Endodermal cell (in vitro differentiated cells): ENCODE data around the gene SPRR4. TPM values are rescaled to one million over a fixed set of nuclear protein-coding genes. Genes with fewer than 3 reads are reported as not detected.

Experiments
- DNase-seq: peaks from one replicate; pipeline ENCODE4 v3.0.0-alpha.2; 2017
- H3K27ac ChIP-seq: 2 replicates; pipeline ENCODE4 v1.5.1; 2013; ENCODE audit warnings: mild to moderate bottlenecking, low read depth, low read length, moderate library complexity
- H3K27me3 ChIP-seq: 2 replicates; pipeline ENCODE4 v1.6.1; 2013; ENCODE audit warnings: mild to moderate bottlenecking, low read length, moderate library complexity; ENCODE audit not compliant: insufficient read depth, control insufficient read depth, poor library complexity, severe bottlenecking
- H3K36me3 ChIP-seq: 2 replicates; pipeline ENCODE4 v1.7.0; 2013; ENCODE audit warnings: mild to moderate bottlenecking, low read length, moderate library complexity; ENCODE audit not compliant: control insufficient read depth, insufficient read depth
- H3K4me1 ChIP-seq: one replicate; pipeline ENCODE4 v1.7.0; 2013; ENCODE audit warnings: low read length; ENCODE audit not compliant: control insufficient read depth, insufficient read depth
- H3K4me3 ChIP-seq: 2 replicates; pipeline ENCODE4 v1.5.1; 2013; ENCODE audit warnings: mild to moderate bottlenecking, low read length, moderate library complexity
- H3K9ac ChIP-seq: 2 replicates; pipeline ENCODE4 v1.6.1; 2013; ENCODE audit warnings: mild to moderate bottlenecking, low read length, moderate library complexity; ENCODE audit not compliant: poor library complexity, severe bottlenecking; ENCODE audit errors: extremely low read depth
- H3K9me3 ChIP-seq: 2 replicates; pipeline ENCODE4 v1.6.1; 2013; ENCODE audit warnings: mild to moderate bottlenecking, low read length, moderate library complexity; ENCODE audit not compliant: control insufficient read depth
- H3K27ac Mint-ChIP-seq: 2 replicates; pipeline ENCODE4 v1.8.0; 2020; ENCODE audit warnings: mixed read lengths
- H3K27me3 Mint-ChIP-seq: 2 replicates; pipeline ENCODE4 v1.8.0; 2021; ENCODE audit warnings: mild to moderate bottlenecking, mixed read lengths; ENCODE audit not compliant: insufficient read depth
- H3K36me3 Mint-ChIP-seq: 2 replicates; pipeline ENCODE4 v1.8.0; 2020; ENCODE audit warnings: low read depth, mixed read lengths
- H3K4me1 Mint-ChIP-seq: 2 replicates; pipeline ENCODE4 v1.8.0; 2020; ENCODE audit warnings: mixed read lengths
- H3K4me3 Mint-ChIP-seq: 2 replicates; pipeline ENCODE4 v1.8.0; 2020; ENCODE audit warnings: mild to moderate bottlenecking, moderate library complexity, mixed read lengths
- H3K9me3 Mint-ChIP-seq: 2 replicates; pipeline ENCODE4 v1.8.0; 2020; ENCODE audit warnings: mild to moderate bottlenecking, mixed read lengths
- CTCF ChIP-seq: fragments of 200-600 bp; sonication (generic); conservative IDR thresholded peaks from 2 replicates; pipeline ENCODE4 v1.5.0; 2021; ENCODE audit warnings: antibody characterized with exemption, mild to moderate bottlenecking
- WGBS, 2 experiments: methylation state at CpG; one replicate each; pipeline versions ENCODE4 v1.1.5 to v1.1.7; 2013; ENCODE audit warnings: missing lambda C conversion rate in 2 of 2, mixed read lengths in 1 of 2; ENCODE audit not compliant: insufficient coverage in 1 of 2, insufficient read length in 1 of 2; 5-methylcytosine and 5-hydroxymethylcytosine counted together
- total RNA-seq, 2 donors: library from RNA; stranded (reverse); fragmentation: NEBNext Ultra II Directional in 1 of 2; extraction: Animal tissue kit (Norgen Biotek cat#: 25700) in 1 of 2; gene quantifications; 2 replicates in 1 of 2; 3 replicates in 1 of 2; pipeline ENCODE4 v1.2.1, GENCODE V29; 2021

Gene SPRR4
- total RNA-seq, 2 donors from 2014 or later, result not detected

- H3K27me3 ChIP-seq, result no peaks in the 10 kb centered on the region
- Mint-ChIP-seq H3K9me3 (peaks cover 36% of the 10 kb centered on the region), H3K4me3 (no peak overlapping the region), H3K36me3 (no peaks in the 10 kb centered on the region), H3K27me3 (peaks cover 3% of the 10 kb centered on the region), H3K27ac (peak overlapping the region; percentile 15), H3K4me1 (peaks cover 18% of the 10 kb centered on the region)
- H3K4me1 ChIP-seq, result no peaks in the 10 kb centered on the region
- H3K9me3 ChIP-seq, result peaks cover 28% of the 10 kb centered on the region
- H3K9ac ChIP-seq, result no peak overlapping the region
- H3K36me3 ChIP-seq, result no peaks in the 10 kb centered on the region
- no peak overlapping the region for H3K27ac ChIP-seq
- no peak overlapping the region for H3K4me3 ChIP-seq
- no peak for DNase-seq
- no peak for TF ChIP-seq CTCF
- WGBS, 2 experiments, result 53 to 58% methylated on average over 4 to 5 of the region's 5 CpGs
Observed at GRCh38 chr1:152996633-152997400, 26.4 kb downstream of the SPRR4 start.

- Histone ChIP-seq H3K9ac (no peak overlapping the region), H3K36me3 (no peaks in the 10 kb centered on the region), H3K4me1 (no peaks in the 10 kb centered on the region), H3K9me3 (peaks cover 28% of the 10 kb centered on the region), H3K27me3 (no peaks in the 10 kb centered on the region), H3K27ac (no peak overlapping the region), H3K4me3 (no peak overlapping the region)
- no peak for DNase-seq
- TF ChIP-seq CTCF, result no peak
- H3K27ac Mint-ChIP-seq, result no peak overlapping the region
- peaks cover 3% of the 10 kb centered on the region for H3K27me3 Mint-ChIP-seq
- H3K9me3 Mint-ChIP-seq, result peaks cover 36% of the 10 kb centered on the region
- H3K4me1 Mint-ChIP-seq, result peaks cover 18% of the 10 kb centered on the region
- 58 to 64% methylated on average over 7 of the region's 7 CpGs for WGBS, 2 experiments
- H3K4me3 Mint-ChIP-seq, result no peak overlapping the region
- H3K36me3 Mint-ChIP-seq, result no peaks in the 10 kb centered on the region
Observed at GRCh38 chr1:152997901-152998300, 27.5 kb downstream of the SPRR4 start.

GRCh38 chr1:152998476-152998875 is 28.0 kb downstream of the SPRR4 start:
- no peak overlapping the region for H3K27ac Mint-ChIP-seq
- no peaks in the 10 kb centered on the region for H3K36me3 ChIP-seq
- TF ChIP-seq CTCF, result no peak
- H3K4me3 ChIP-seq, result no peak overlapping the region
- no peaks in the 10 kb centered on the region for H3K4me1 ChIP-seq
- peaks cover 18% of the 10 kb centered on the region for H3K4me1 Mint-ChIP-seq
- H3K4me3 Mint-ChIP-seq, result no peak overlapping the region
- H3K27me3 ChIP-seq, result no peaks in the 10 kb centered on the region
- H3K9me3 Mint-ChIP-seq, result peaks cover 39% of the 10 kb centered on the region
- H3K36me3 Mint-ChIP-seq, result no peaks in the 10 kb centered on the region
- no peak overlapping the region for H3K9ac ChIP-seq
- no peak overlapping the region for H3K27ac ChIP-seq
- peaks cover 28% of the 10 kb centered on the region for H3K9me3 ChIP-seq
- no peak for DNase-seq
- WGBS, 2 experiments, result 85 to 100% methylated on average over 4 of the region's 4 CpGs
- H3K27me3 Mint-ChIP-seq, result peaks cover 3% of the 10 kb centered on the region
